Measurements from ENCODE around the gene BAG3.

Gene BAG3

DNA sequence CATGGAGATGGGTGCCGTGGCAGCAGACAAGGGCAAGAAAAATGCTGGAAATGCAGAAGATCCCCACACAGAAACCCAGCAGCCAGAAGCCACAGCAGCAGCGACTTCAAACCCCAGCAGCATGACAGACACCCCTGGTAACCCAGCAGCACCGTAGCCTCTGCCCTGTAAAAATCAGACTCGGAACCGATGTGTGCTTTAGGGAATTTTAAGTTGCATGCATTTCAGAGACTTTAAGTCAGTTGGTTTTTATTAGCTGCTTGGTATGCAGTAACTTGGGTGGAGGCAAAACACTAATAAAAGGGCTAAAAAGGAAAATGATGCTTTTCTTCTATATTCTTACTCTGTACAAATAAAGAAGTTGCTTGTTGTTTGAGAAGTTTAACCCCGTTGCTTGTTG, 25.9 kb downstream of the BAG3 start:
- TF ChIP-seq YY1 (IDR thresholded peaks at IDR 0.05; ENCODE audit: low read depth) (no peak), CREB1 (IDR thresholded peaks at IDR 0.05; ENCODE audit: low read depth) (no peak), RAD21 (IDR thresholded peaks at IDR 0.05; ENCODE audit: low read depth) (no peak), EGR1 (IDR thresholded peaks at IDR 0.05) (no peak), TAF1 (IDR thresholded peaks at IDR 0.05; ENCODE audit: low read depth) (no peak), NFIC (IDR thresholded peaks at IDR 0.05) (no peak)
- TF ChIP-seq, protein P1, sequence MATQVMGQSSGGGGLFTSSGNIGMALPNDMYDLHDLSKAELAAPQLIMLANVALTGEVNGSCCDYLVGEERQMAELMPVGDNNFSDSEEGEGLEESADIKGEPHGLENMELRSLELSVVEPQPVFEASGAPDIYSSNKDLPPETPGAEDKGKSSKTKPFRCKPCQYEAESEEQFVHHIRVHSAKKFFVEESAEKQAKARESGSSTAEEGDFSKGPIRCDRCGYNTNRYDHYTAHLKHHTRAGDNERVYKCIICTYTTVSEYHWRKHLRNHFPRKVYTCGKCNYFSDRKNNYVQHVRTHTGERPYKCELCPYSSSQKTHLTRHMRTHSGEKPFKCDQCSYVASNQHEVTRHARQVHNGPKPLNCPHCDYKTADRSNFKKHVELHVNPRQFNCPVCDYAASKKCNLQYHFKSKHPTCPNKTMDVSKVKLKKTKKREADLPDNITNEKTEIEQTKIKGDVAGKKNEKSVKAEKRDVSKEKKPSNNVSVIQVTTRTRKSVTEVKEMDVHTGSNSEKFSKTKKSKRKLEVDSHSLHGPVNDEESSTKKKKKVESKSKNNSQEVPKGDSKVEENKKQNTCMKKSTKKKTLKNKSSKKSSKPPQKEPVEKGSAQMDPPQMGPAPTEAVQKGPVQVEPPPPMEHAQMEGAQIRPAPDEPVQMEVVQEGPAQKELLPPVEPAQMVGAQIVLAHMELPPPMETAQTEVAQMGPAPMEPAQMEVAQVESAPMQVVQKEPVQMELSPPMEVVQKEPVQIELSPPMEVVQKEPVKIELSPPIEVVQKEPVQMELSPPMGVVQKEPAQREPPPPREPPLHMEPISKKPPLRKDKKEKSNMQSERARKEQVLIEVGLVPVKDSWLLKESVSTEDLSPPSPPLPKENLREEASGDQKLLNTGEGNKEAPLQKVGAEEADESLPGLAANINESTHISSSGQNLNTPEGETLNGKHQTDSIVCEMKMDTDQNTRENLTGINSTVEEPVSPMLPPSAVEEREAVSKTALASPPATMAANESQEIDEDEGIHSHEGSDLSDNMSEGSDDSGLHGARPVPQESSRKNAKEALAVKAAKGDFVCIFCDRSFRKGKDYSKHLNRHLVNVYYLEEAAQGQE (IDR thresholded peaks at IDR 0.05; ENCODE audit: low read depth), result no peak

DNA sequence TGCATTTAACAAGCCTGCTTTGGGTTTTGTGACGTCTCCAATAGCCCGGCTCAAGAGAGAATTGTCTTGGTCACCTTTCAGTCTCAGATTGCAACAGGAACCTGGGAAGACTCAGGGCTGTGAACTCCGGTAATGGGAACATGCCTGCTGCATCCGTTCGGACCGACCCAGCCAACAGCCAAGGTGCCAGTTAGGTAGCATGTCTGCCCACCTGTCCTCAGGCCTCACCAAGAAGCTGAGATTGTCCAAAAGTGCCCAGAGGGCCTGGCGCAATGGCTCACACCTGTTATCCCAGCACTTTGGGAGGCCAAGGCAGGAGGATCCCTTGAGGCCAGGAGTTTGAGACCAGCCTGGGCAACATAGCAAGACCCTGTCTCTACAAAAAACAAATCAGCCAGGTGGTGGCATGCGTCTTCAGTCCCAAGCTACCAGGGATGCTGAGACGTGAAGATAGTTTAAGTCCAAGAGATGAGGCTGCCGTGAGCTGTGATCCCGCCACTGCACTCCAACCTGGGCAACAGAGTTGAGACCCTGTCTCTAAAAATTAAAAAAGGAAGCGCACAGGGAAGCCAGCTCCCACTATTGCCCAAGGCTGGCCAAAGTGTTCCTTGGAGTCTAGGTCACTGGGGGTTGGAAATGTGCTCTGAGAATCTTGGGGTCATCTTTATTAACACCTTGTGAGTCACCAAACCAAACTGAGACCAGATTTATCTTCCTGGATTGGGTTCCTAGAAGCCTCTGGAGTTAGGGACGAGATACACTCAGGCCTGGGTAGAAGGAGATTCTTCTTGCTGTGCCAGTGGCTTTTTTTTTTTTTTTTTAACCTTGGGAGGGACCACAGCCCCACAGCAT, 26.9 kb downstream of the BAG3 start:
- TF ChIP-seq CEBPB (IDR thresholded peaks at IDR 0.05) (no peak), RAD21 (IDR thresholded peaks at IDR 0.05; ENCODE audit: low read depth) (no peak), ZBTB7A (IDR thresholded peaks at IDR 0.05; ENCODE audit: low read depth) (no peak), EP300 (IDR thresholded peaks at IDR 0.05; ENCODE audit: borderline replicate concordance) (no peak), TCF12 (IDR thresholded peaks at IDR 0.05; ENCODE audit: low read depth) (no peak), CREB1 (IDR thresholded peaks at IDR 0.05; ENCODE audit: low read depth) (no peak), EGR1 (IDR thresholded peaks at IDR 0.05) (no peak), FOXM1 (IDR thresholded peaks at IDR 0.05; ENCODE audit: borderline replicate concordance, low read depth) (no peak), TAF1 (IDR thresholded peaks at IDR 0.05; ENCODE audit: low read depth) (no peak), NFIC (IDR thresholded peaks at IDR 0.05) (no peak), TEAD4 (IDR thresholded peaks at IDR 0.05) (no peak), YY1 (IDR thresholded peaks at IDR 0.05; ENCODE audit: low read depth) (no peak)
- TF ChIP-seq, protein P2, sequence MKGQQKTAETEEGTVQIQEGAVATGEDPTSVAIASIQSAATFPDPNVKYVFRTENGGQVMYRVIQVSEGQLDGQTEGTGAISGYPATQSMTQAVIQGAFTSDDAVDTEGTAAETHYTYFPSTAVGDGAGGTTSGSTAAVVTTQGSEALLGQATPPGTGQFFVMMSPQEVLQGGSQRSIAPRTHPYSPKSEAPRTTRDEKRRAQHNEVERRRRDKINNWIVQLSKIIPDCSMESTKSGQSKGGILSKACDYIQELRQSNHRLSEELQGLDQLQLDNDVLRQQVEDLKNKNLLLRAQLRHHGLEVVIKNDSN (IDR thresholded peaks at IDR 0.05), result no peak
- TF ChIP-seq, protein P1 (IDR thresholded peaks at IDR 0.05; ENCODE audit: low read depth), result no peak
- TF ChIP-seq, protein P3, sequence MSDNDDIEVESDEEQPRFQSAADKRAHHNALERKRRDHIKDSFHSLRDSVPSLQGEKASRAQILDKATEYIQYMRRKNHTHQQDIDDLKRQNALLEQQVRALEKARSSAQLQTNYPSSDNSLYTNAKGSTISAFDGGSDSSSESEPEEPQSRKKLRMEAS (IDR thresholded peaks at IDR 0.05), result no peak

DNA sequence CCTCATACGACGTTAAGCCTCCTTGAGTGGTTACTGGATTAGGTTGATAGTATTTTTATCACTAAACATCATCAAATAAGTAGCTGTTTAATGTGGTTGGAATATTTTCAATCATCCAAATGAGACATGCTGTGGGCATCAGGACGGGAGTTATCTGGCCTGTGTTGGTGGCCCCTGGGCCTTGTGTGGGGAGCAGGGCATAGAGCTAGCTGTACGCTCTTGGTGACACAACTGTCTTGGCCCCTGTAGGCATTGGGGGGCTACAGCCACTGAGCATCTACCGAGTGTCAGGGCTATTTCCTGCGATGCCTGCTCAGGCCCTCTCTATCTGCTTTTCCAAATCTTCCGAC, 28.3 kb downstream of the BAG3 start:
- TF ChIP-seq, protein P3 (IDR thresholded peaks at IDR 0.05), result no peak
- TF ChIP-seq CEBPB (IDR thresholded peaks at IDR 0.05) (no peak), TCF12 (IDR thresholded peaks at IDR 0.05; ENCODE audit: low read depth) (no peak)

DNA sequence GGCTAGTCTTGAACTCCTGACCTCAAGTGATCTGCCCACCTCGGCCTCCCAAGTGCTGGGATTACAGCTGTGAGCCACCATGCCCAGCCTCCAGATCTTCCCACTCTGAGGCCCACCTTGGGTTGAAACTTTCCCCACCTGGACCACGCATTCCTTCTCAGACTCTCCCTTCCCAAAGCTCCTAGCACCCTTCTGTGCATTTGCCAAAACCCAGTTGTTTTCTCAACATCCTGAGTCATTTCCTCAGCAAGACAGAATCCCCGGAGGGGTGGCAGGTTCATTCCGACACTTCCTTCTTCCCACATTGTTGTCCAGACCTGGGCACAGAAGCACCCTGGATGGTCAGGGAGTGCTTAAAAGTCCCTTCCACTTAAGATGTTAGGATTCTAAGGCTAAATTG, 28.9 kb downstream of the BAG3 start:
- no peak for TF ChIP-seq TAF1 (IDR thresholded peaks at IDR 0.05; ENCODE audit: low read depth)
- TF ChIP-seq TEAD4 (IDR thresholded peaks at IDR 0.05), result no peak
- TF ChIP-seq, protein P1 (IDR thresholded peaks at IDR 0.05; ENCODE audit: low read depth), result no peak
- no peak for TF ChIP-seq EGR1 (IDR thresholded peaks at IDR 0.05)
- no peak for TF ChIP-seq CREB1 (IDR thresholded peaks at IDR 0.05; ENCODE audit: low read depth)
- TF ChIP-seq EP300 (IDR thresholded peaks at IDR 0.05; ENCODE audit: borderline replicate concordance), result no peak

DNA sequence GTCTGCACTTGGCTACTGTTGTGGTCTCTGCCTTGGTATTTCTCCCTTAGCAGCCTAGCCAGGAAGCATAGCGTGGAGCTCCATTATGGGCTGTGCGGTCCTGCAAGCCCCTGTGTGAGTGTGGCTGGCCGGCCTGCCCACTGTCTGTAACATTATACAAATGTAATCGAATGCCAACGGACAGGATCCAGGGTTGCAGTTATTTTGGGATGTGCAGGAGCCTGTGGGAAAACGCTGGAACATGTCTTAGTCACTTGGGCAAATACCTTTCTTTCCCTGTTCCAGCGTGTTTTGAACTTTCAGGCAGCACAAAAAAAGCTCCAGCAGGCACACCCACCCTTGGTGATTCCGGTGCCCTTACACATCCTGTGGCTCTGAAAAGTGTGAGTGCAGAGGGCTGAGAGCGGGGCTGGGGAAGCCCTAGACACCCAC, 29.5 kb downstream of the BAG3 start:
- TF ChIP-seq TAF1 (IDR thresholded peaks at IDR 0.05; ENCODE audit: low read depth) (no peak), TEAD4 (IDR thresholded peaks at IDR 0.05) (0 out of 2 replicates have a peak, but pooled peaks have one; percentile 16), EP300 (IDR thresholded peaks at IDR 0.05; ENCODE audit: borderline replicate concordance) (no peak)
